Glutamatergic neuron (in vitro differentiated cells): Measurements from ENCODE around the gene CLIC5. TPM values are rescaled to one million over a fixed set of nuclear protein-coding genes. Genes with fewer than 3 reads are reported as not detected.

Source experiments
- DNase-seq: peaks from one replicate; pipeline ENCODE4 v3.0.0; 2022
- H3K27ac Mint-ChIP-seq: one replicate; pipeline ENCODE4 v1.8.0; 2020; ENCODE audit warnings: mild to moderate bottlenecking, mixed read lengths, inconsistent platforms; ENCODE audit not compliant: unreplicated experiment
- H3K27me3 Mint-ChIP-seq: one replicate; pipeline ENCODE4 v1.8.0; 2020; ENCODE audit warnings: mild to moderate bottlenecking, moderate library complexity, mixed read lengths, inconsistent platforms; ENCODE audit not compliant: unreplicated experiment
- H3K36me3 Mint-ChIP-seq: one replicate; pipeline ENCODE4 v1.8.0; 2020; ENCODE audit warnings: mild to moderate bottlenecking, mixed read lengths, inconsistent platforms; ENCODE audit not compliant: unreplicated experiment
- H3K4me1 Mint-ChIP-seq: one replicate; pipeline ENCODE4 v1.8.0; 2020; ENCODE audit warnings: mild to moderate bottlenecking, low read depth, mixed read lengths, inconsistent platforms; ENCODE audit not compliant: unreplicated experiment
- H3K4me3 Mint-ChIP-seq: one replicate; pipeline ENCODE4 v1.8.0; 2020; ENCODE audit warnings: mild to moderate bottlenecking, mixed read lengths, inconsistent platforms; ENCODE audit not compliant: unreplicated experiment
- H3K9me3 Mint-ChIP-seq: one replicate; pipeline ENCODE4 v1.8.0; 2020; ENCODE audit warnings: mild to moderate bottlenecking, moderate library complexity, mixed read lengths, inconsistent platforms; ENCODE audit not compliant: unreplicated experiment
- total RNA-seq: library from RNA; stranded (reverse); fragmentation: NEBNext Ultra II Directional; extraction: Animal tissue kit (Norgen Biotek cat#: 25700); gene quantifications from one replicate; pipeline ENCODE4 v1.2.1, GENCODE V29; 2021; ENCODE audit not compliant: unreplicated experiment
- TF ChIP-seq, protein P1 (sequence below): fragments of 200-600 bp; sonication (generic); IDR thresholded peaks from one replicate; pipeline ENCODE4 v1.5.0; 2021; ENCODE audit not compliant: partially characterized antibody, unreplicated experiment

Gene CLIC5
- total RNA-seq, 1 donor from 2014 or later, result not detected

DNA sequence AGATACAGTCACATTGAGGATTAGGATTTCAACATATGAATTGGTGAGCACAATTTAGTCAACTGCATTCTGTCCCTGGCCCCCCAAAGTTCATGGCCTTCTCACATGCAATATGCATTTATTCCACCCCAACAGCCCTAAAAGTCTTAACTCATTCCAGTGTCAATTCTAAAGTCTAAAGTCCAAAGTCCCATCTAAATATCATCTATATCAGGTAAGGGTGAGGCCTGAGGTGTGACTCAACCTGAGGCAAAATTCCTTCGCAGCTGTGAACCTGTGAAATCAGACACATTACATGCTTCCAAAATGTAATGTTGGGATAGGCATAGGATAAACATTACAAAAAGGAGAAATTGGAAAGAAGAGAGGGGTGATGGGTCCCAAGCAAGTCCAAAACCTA is 27.8 kb downstream of the CLIC5 start:
- peaks cover 1% of the 10 kb centered on the region for H3K9me3 Mint-ChIP-seq
- H3K27ac Mint-ChIP-seq, result no peak overlapping the region
- peaks cover 1% of the 10 kb centered on the region for H3K27me3 Mint-ChIP-seq
- TF ChIP-seq, protein P1, sequence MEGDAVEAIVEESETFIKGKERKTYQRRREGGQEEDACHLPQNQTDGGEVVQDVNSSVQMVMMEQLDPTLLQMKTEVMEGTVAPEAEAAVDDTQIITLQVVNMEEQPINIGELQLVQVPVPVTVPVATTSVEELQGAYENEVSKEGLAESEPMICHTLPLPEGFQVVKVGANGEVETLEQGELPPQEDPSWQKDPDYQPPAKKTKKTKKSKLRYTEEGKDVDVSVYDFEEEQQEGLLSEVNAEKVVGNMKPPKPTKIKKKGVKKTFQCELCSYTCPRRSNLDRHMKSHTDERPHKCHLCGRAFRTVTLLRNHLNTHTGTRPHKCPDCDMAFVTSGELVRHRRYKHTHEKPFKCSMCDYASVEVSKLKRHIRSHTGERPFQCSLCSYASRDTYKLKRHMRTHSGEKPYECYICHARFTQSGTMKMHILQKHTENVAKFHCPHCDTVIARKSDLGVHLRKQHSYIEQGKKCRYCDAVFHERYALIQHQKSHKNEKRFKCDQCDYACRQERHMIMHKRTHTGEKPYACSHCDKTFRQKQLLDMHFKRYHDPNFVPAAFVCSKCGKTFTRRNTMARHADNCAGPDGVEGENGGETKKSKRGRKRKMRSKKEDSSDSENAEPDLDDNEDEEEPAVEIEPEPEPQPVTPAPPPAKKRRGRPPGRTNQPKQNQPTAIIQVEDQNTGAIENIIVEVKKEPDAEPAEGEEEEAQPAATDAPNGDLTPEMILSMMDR, result no peak
- peaks cover 6% of the 10 kb centered on the region for H3K36me3 Mint-ChIP-seq
- peaks cover 2% of the 10 kb centered on the region for H3K4me1 Mint-ChIP-seq
- H3K4me3 Mint-ChIP-seq, result no peak overlapping the region
- no peak for DNase-seq

DNA sequence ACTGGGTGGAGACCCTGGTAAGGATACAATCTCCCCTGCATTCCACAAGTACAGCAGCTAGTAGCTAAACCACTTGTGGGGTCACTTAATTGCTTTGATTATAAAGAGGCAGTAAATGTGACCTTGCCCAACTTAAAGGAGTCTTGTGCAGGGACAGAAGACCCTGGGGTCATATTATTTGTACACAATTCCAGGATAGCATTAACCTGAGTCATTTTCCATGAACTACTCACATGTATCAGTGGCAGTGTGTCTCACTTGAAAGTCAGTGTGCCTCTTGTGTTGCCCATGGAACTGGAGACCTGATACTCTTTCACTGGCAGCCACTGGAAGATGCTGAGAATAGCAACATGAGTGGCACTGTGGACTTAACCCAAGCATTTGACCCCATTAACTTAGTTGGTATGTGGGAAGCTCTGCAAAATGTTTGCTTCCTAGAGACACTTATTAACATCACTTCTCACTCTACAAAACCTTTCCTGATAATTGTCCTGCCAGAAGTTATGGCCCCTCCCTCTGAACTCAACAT is 28.9 kb downstream of the CLIC5 start:
- H3K9me3 Mint-ChIP-seq, result peaks cover 1% of the 10 kb centered on the region
- no peak overlapping the region for H3K4me3 Mint-ChIP-seq
- H3K27ac Mint-ChIP-seq, result no peak overlapping the region
- no peak for DNase-seq
- TF ChIP-seq, protein P1, result no peak
- H3K36me3 Mint-ChIP-seq, result peaks cover 6% of the 10 kb centered on the region
- H3K27me3 Mint-ChIP-seq, result peaks cover 1% of the 10 kb centered on the region
- H3K4me1 Mint-ChIP-seq, result no peaks in the 10 kb centered on the region

DNA sequence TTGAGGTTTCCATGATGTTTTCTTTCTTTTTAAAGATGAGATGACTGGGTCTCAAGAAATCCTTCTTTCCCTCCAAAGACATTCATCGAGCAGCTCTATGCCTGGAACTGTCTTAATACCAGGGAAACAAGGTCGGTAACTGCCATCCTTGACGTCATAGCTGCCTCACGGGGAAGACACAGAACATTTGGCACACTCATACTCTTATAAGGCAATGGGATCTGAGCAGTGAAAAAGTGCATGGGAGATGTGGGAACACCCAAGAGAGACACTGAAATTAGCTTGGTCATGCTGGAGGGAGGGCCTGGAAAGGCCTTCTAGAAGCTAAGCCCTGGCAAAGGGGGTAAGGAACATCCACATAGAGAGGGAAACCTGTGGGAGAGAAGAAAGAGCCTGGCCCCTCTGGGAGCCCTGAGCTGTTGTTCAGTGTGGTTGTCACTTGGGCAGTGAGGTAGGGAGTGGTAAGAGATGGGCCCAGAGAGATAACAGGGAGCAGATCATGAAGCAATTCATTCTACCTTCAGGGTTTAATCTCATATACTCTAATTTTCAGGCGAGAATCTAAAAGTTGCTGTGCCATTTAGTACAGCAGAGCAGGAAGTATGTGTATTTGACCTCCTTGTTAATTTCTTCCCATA is 30.8 kb downstream of the CLIC5 start:
- TF ChIP-seq, protein P1, result no peak
- Mint-ChIP-seq H3K27ac (no peak overlapping the region), H3K36me3 (peaks cover 6% of the 10 kb centered on the region), H3K27me3 (peaks cover 1% of the 10 kb centered on the region), H3K4me3 (no peak overlapping the region), H3K9me3 (peaks cover 1% of the 10 kb centered on the region), H3K4me1 (no peaks in the 10 kb centered on the region)
- no peak for DNase-seq

DNA sequence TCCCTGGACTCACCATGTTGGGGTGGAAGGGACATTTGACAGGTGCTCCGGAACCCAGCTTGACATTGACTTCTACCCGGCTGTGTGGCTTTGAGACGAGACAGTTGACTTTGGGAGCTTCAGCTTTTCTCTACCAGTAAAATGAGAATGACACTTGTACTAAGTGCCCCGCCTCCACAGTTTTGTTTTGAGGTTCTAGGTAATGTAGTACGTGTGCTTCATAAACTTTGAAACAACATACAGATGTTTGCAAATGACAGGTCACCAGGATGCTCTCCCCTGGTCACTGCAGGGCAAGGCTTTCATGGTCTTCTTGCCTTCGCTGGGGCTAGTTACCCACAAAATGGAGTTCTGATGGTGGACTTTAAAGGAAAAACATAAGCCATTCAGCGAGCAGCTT is 31.3 kb downstream of the CLIC5 start:
- Mint-ChIP-seq H3K4me3 (no peak overlapping the region), H3K27ac (no peak overlapping the region), H3K9me3 (peaks cover 1% of the 10 kb centered on the region), H3K36me3 (peaks cover 6% of the 10 kb centered on the region), H3K27me3 (peaks cover 1% of the 10 kb centered on the region), H3K4me1 (no peaks in the 10 kb centered on the region)
- TF ChIP-seq, protein P1, result no peak
- DNase-seq, result no peak

DNA sequence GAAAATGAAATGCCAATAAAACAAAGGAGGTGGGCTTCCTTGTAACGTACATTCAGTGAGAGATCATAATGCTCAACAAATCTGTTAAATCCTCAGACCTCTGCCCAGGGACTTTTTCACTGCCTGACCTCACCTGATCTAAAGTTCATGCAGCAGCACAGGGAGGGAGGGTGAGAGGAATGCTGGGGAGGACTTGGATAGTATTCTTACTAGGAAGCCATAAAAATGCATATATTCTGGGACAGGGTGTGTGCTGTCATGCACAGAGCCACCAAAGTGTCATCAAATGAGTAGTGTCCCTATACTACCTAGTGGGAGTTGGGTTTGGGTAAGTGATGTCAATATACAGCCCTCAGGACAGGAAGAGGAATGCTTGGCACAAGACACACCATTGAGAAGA is 32.6 kb downstream of the CLIC5 start:
- TF ChIP-seq, protein P1, result no peak
- Mint-ChIP-seq H3K4me3 (no peak overlapping the region), H3K27me3 (peaks cover 1% of the 10 kb centered on the region), H3K36me3 (peaks cover 6% of the 10 kb centered on the region), H3K9me3 (peaks cover 1% of the 10 kb centered on the region), H3K27ac (no peak overlapping the region), H3K4me1 (no peaks in the 10 kb centered on the region)
- DNase-seq, result no peak
